Amniotic epithelial cell (primary cell): ENCODE measurements around the gene PAX2.

Source experiments
- DNase-seq: peaks from one replicate; pipeline ENCODE4 v3.0.0-alpha.2; 2010; ENCODE audit warnings: low read depth

PAX2 gene

DNA sequence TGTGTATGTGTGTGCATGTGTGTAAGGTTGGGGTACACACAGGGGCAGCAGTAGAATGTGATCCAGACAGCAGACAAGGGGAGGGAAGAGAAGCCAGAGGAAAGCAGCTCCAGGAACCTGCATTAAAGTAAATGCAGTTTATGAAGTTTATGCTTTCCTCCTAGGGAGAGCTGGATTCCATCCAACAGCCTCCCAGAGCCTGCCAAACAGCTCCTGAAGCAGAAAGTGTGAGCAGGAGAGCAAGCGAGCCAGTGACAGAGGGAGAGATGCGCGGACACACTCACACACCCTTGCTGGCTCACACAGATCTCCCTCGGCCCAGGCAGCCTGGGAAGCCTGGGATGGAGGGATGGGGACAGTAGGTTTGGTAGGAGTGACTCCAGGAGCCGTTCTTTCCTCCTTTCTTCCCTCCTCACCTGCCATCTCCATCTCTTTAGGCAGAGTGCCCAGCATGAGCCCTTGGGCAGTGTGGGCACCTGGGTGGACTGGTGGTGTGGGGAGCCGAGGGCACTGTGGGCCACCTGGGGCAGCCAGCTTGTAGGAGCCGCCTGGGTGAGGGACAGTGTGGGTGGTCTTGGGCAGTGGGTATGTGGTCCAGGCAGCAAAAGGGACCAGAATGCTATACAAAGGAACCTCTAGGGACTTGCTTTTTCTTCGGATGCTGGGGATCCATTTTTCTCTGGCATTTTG is 46.1 kb downstream of the PAX2 start:
- no peak for DNase-seq

GRCh38 chr10:100792574-100792973 is 47.2 kb downstream of the PAX2 start:
- DNase-seq = no peak

GRCh38 chr10:100793055-100793454 is 47.7 kb downstream of the PAX2 start:
- DNase-seq = no peak

GRCh38 chr10:100799881-100800280 is 54.5 kb downstream of the PAX2 start:
- DNase-seq = no peak

DNA sequence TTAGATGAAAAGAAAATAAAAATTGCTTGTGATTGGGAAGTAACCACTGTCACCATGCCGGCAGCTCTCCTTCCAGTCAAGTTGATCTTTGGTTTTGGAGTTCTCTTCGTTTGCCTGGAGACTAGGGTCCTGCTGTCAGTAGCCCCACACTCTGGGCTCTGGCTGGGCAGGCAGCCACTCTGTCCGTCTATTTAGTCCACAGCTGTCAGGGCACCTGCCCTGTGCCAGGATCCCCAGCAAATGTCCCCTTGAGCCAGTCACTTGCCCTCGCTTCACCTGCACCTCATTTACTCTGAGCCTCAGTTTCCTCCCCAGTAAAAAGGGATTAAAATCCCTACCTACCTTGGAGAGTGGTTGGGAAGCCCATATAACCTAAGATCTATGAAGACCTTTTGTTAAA is 55.5 kb downstream of the PAX2 start:
- no peak for DNase-seq

DNA sequence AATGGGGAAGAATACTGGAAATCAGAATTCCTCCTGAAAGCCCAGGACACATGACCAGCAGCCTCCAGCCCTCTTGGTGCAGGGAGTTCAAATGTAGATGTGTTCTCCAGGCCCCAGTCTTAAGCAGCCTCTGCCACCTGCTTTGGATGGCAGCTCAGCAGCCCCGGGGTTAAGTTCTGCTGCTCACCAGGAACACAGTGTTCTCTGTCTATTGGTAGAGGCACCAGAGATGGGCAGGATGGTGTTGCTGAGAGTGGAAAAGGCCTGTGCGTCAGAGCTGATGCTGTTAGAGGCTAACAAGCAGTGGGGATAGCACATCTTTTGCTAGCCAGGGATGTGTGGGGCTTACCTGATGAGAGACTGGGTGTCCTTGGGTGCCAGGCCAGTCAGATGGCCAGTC is 56.8 kb downstream of the PAX2 start:
- DNase-seq = no peak

- no peak for DNase-seq
These were observed 57.2 kb downstream of the PAX2 start for GRCh38 chr10:100802607-100803006.

DNA sequence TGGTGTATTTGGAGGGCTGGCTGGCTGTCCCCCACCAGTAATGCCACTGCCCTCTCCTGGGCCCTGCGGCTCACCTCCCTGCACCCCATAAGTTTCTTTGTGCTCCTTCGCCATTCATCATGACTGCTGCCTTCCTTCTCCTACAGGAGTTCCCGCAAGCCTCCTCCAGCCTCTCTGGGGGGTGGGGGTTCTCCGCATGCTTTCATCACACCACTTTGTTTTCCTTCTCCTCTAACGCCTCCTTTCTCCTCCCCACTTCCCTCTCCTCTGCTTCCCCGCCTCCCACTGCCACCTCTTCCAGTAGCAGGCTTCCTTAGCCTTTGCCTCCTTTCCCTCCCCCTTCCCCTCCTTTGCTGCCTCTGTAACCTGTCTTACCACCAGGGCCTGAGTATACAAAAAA is 58.1 kb downstream of the PAX2 start:
- no peak for DNase-seq

GRCh38 chr10:100803908-100804307 is 58.5 kb downstream of the PAX2 start:
- DNase-seq = no peak

- DNase-seq = no peak
These were observed 60.4 kb downstream of the PAX2 start for GRCh38 chr10:100805543-100806355.

DNA sequence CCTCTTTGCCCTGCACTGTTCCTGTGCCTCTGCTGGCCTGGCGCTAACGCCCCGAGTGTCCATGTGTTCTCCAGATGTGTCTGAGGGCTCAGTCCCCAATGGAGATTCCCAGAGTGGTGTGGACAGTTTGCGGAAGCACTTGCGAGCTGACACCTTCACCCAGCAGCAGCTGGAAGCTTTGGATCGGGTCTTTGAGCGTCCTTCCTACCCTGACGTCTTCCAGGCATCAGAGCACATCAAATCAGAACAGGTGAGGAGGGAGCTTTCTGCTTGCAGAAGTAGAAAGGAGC is 60.9 kb downstream of the PAX2 start:
- DNase-seq = no peak

- no peak for DNase-seq
These were observed 62.0 kb downstream of the PAX2 start for GRCh38 chr10:100807241-100807951.

- DNase-seq = no peak
These were observed 63.5 kb downstream of the PAX2 start for GRCh38 chr10:100808876-100809275.

- no peak for DNase-seq
These were observed 64.9 kb downstream of the PAX2 start for GRCh38 chr10:100810091-100810834.

- no peak for DNase-seq
These were observed 65.4 kb downstream of the PAX2 start for GRCh38 chr10:100810835-100811116.

- DNase-seq = no peak
These were observed 65.9 kb downstream of the PAX2 start for GRCh38 chr10:100811261-100811660.

- DNase-seq = no peak
These were observed 66.7 kb downstream of the PAX2 start for GRCh38 chr10:100811752-100812750.

DNA sequence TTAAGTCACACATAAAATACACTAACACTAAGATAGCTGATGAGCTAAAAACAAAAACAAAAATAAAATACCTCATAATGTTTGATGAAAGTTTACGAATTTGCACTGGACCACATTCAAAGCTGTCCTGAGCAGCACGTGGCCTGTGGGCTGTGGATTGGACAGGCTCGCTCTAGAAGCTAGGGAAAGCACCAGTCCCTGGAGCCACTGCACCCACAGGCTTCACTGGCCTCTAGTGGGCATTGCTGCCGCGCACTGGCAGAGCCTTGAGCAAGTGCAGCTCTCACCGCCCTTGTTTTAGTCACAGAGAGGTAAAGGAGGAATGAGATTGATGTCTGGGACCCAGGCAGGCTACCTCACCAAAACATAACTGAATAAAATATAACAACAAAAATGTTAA is 67.6 kb downstream of the PAX2 start:
- no peak for DNase-seq

DNA sequence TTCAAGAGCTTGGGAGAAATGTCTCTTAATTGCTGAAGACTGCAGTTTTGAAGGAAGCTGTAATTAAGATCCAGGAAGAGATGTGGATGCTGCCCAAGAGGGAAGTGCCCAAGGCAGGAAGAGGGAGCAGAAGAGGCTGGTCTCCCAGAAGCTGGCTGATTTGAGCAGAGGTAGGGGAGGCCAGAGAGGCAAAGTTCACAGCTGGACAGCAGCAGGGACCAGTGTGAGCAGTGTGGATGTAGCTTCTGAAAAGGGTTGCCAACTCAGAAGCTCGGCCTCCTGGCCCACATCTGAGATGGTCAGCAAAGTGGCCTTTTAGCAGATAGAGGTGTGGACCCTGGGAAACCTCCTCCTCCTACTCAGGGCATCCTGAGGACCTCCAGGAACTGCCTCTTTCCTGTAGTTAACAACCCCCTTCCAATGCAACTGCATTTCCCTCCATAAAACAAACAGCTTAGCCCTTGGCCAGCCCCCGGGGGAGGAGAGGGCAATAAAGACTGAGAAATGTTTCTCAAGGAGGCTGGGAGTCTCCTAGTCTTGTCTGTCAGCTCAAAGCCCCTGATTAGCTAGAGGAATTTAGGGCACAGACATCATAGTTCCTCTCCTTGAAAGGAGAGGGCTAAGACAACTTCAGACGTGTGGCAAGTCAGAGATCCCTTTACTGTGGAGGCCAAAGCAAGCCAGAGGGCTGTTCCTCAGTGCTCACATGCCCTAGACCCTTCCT is 69.5 kb downstream of the PAX2 start:
- no peak for DNase-seq

DNA sequence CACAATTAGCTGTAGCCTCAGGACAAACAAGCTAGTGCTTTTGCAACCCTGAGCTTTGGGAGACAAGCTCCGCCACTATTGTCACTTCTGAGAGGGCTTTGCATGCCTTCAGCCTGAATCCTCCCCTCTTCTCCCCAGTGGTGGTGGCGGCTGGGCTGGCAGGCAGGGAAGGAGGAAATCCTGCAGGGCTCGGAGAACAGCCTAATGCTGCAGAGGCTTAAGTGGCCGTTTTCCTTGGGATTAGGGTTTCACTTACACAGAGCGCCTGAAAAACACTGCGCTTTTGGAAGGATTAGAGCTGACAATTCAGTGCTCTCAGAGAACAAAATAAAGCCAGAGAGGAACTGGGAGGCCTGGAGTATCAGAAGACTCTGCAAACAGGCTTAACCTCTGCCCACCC is 71.3 kb downstream of the PAX2 start:
- DNase-seq = no peak
